Lung (tissue), 12 donors: Measurements from ENCODE around the gene OAS1. TPM values are rescaled to one million over a fixed set of nuclear protein-coding genes. Genes with fewer than 3 reads are reported as not detected.

Experiments used
- ATAC-seq: fragments of 200-7000 bp; cut with Tn5 transposase; one replicate; pipeline ENCODE4 v1.9.1; 2020; ENCODE audit warnings: moderate number of reproducible peaks; ENCODE audit not compliant: insufficient read depth, low FRiP score
- DNase-seq, 3 donors: peaks; one replicate each; pipeline ENCODE4 v3.0.0-alpha.2; 2013 to 2017
- H3K27ac ChIP-seq, 2 donors: one replicate each; pipeline ENCODE4 v1.5.1; 2013; ENCODE audit warnings: mild to moderate bottlenecking in 2 of 2, moderate library complexity in 2 of 2, control low read depth in 1 of 2, inconsistent platforms in 1 of 2, low read depth in 1 of 2, low read length in 1 of 2
- H3K27me3 ChIP-seq, 3 donors: one replicate each; pipeline ENCODE4 v1.5.1; 2013; ENCODE audit warnings: low read length in 2 of 3; ENCODE audit not compliant: control insufficient read depth in 3 of 3, insufficient read depth in 3 of 3
- H3K36me3 ChIP-seq, 4 donors: one replicate each; pipeline ENCODE4 v1.5.1; 2013; ENCODE audit warnings: low read length in 4 of 4, mild to moderate bottlenecking in 1 of 4, moderate library complexity in 1 of 4; ENCODE audit not compliant: control insufficient read depth in 4 of 4, insufficient read depth in 4 of 4
- H3K4me1 ChIP-seq, 5 donors: one replicate each; pipeline ENCODE4 v1.5.1; 2013; ENCODE audit warnings: low read length in 5 of 5, mild to moderate bottlenecking in 2 of 5, moderate library complexity in 1 of 5; ENCODE audit not compliant: control insufficient read depth in 5 of 5, insufficient read depth in 5 of 5
- H3K4me3 ChIP-seq: one replicate; pipeline ENCODE4 v1.5.1; 2013; ENCODE audit warnings: mild to moderate bottlenecking, control low read depth, moderate library complexity
- H3K9ac ChIP-seq, 2 donors: one replicate each; pipeline ENCODE4 v1.5.1; 2013; ENCODE audit warnings: low read length in 2 of 2, control low read depth in 1 of 2; ENCODE audit not compliant: insufficient read depth in 1 of 2
- H3K9me3 ChIP-seq, 4 donors: one replicate each; pipeline ENCODE4 v1.5.1; 2013; ENCODE audit warnings: low read length in 3 of 4, mild to moderate bottlenecking in 1 of 4, moderate library complexity in 1 of 4; ENCODE audit not compliant: control insufficient read depth in 4 of 4, insufficient read depth in 3 of 4
- WGBS, 2 donors: extraction: QIAGEN DNeasy Blood & Tissue Kit; methylation state at CpG; one replicate each; pipeline ENCODE4 v1.1.7; 2013; 5-methylcytosine and 5-hydroxymethylcytosine counted together
- polyA plus RNA-seq, 2 donors: library from polyadenylated mRNA; stranded (reverse); fragments of 200-250 nt; gene quantifications; one replicate each; pipeline ENCODE4 v1.2.1, GENCODE V29; 2013
- total RNA-seq, 2 donors: library from RNA; depleted of rRNA in 1 of 2; stranded (reverse); fragments of >200 nt in 1 of 2; gene quantifications; one replicate each; pipeline ENCODE4 v1.2.1, GENCODE V29; 2014 to 2021
- TF ChIP-seq, protein P1 (sequence below): IDR thresholded peaks from 2 replicates; pipeline ENCODE4 v1.5.1; 2012; ENCODE audit warnings: mild to moderate bottlenecking; ENCODE audit errors: control extremely low read depth, extremely low read depth
- donor health status: control.
- donor health status: control.
- donor health status: Bipolar disorder and iron deficiency.
- donor health status: healthy.
- donor health status: DM: yes; HTN: yes; CAD: no.

OAS1 gene
- total and polyA plus RNA-seq, 4 donors: 14.6 to 40.3 (median 18.5) TPM

DNA sequence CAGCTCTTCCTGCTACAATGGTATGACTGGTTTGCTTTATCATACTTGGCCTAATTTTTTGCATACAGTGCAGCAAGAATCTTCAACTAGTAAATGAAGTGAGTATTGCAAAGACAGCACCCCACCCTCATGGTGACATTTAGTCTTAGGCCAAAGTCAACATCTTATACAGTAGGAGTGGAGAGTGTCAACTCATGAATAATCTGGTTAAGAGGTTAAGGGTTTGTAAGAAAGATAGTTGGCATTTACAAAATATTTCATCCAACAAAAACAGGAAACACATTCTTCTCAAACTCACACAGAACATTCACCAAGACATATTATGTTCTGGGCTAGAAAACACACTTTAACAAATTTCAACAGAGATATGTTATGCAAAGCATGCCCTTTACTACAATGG, 2.2 kb upstream of the OAS1 start:
- no peak overlapping the region for H3K9ac ChIP-seq
- TF ChIP-seq, protein P1, sequence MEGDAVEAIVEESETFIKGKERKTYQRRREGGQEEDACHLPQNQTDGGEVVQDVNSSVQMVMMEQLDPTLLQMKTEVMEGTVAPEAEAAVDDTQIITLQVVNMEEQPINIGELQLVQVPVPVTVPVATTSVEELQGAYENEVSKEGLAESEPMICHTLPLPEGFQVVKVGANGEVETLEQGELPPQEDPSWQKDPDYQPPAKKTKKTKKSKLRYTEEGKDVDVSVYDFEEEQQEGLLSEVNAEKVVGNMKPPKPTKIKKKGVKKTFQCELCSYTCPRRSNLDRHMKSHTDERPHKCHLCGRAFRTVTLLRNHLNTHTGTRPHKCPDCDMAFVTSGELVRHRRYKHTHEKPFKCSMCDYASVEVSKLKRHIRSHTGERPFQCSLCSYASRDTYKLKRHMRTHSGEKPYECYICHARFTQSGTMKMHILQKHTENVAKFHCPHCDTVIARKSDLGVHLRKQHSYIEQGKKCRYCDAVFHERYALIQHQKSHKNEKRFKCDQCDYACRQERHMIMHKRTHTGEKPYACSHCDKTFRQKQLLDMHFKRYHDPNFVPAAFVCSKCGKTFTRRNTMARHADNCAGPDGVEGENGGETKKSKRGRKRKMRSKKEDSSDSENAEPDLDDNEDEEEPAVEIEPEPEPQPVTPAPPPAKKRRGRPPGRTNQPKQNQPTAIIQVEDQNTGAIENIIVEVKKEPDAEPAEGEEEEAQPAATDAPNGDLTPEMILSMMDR: no peak
- ATAC-seq (no peak), DNase-seq (no peak)
- H3K4me3 ChIP-seq: no peak overlapping the region
- no peaks in the 10 kb centered on the region for H3K9me3 ChIP-seq
- H3K4me1 ChIP-seq: peaks cover 0 to 6% (median 0%) of the 10 kb centered on the region in 5 donors
- no peak overlapping the region for H3K27ac ChIP-seq
- no peaks in the 10 kb centered on the region for H3K27me3 ChIP-seq
- no peaks in the 10 kb centered on the region for H3K36me3 ChIP-seq

DNA sequence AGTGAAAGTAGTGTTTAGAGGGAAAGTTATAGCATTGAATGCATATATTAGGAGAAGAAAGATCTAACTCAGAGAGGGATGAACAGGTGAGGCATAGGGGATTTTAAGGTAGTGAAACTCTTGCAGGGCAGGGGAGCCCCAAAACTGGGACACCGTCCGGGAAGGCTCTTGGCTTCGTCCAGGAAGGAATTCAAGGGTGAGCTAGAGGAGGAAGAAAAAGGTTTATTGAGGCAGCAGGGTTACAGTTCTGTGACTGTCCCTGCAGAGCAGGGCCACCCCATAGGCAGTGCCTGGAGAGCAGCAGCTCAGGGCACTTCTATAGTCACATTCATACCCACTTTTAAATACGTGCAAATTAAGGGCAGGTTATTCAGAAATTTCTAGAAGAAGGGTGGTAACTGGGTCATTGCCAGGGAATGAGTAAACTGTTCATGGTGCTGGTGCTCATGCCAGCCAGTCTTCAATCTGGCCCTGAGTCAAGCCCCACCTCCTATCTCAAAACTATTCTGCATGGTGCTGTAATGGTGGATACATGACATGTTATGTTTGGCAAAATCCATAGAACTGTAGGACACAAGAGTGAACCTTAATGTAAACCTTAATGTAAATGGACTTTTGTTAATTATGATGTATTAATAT, 1.2 kb upstream of the OAS1 start:
- Histone ChIP-seq H3K9ac (no peak overlapping the region), H3K4me1 (peaks cover 0 to 6% (median 0%) of the 10 kb centered on the region in 5 donors), H3K9me3 (no peaks in the 10 kb centered on the region), H3K27ac (no peak overlapping the region), H3K36me3 (no peaks in the 10 kb centered on the region), H3K4me3 (no peak overlapping the region), H3K27me3 (peaks cover 0 to 3% (median 0%) of the 10 kb centered on the region in 3 donors)
- ATAC-seq (no peak), DNase-seq (no peak)
- 86 to 88% methylated on average over 4 of the region's 4 CpGs for WGBS, 2 donors
- TF ChIP-seq, protein P1: no peak

DNA sequence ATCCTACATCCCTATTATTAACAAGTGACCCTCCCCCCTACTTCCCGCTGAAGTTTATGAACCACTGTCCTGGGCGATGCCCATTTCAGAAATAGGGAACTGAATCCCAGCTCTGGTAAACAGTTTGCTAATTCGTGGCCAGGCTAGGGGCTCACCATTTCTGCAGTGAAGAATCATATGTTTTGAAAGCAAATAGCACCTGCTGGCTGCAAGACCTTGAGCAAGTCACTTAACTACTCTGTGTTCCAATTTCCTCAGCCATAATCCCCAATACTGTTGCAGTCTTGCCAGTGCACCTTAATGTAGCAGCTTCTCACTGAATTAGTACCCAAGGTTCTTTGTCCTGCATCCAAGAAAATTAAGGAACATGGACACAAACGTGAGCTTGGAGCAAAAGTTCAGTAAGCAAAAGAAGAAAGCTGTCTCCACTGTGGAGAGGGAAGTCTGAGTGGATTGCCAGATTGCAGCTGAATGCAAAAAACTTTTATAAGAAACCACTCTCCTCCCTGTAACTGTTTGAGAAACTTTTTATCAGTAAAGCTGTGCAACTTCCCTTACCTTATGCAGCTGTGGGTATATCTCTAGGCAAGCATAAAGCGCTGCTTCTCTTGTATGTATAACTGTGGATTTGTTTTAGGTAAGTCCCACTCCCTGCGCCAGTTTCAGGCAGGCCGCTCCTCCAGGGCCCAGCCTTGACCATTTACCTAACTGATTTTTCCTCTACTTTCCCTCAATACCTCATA, 824 bp downstream of the OAS1 start:
- Histone ChIP-seq H3K4me1 (peaks cover 0 to 6% (median 0%) of the 10 kb centered on the region in 5 donors), H3K9me3 (peaks cover 0 to 4% (median 0%) of the 10 kb centered on the region in 4 donors), H3K4me3 (peak overlapping the region; percentile 44), H3K36me3 (peaks cover 0 to 5% (median 0%) of the 10 kb centered on the region in 4 donors), H3K27ac (peak overlapping the region; percentile 29 to 90), H3K9ac (no peak overlapping the region), H3K27me3 (peaks cover 0 to 3% (median 0%) of the 10 kb centered on the region in 3 donors)
- ATAC-seq: peak; percentile 30
- 41 to 52% methylated on average over 7 of the region's 7 CpGs for WGBS, 2 donors
- TF ChIP-seq, protein P1: no peak
- no peak for DNase-seq
